ENCODE data around the gene TMED1.

DNA sequence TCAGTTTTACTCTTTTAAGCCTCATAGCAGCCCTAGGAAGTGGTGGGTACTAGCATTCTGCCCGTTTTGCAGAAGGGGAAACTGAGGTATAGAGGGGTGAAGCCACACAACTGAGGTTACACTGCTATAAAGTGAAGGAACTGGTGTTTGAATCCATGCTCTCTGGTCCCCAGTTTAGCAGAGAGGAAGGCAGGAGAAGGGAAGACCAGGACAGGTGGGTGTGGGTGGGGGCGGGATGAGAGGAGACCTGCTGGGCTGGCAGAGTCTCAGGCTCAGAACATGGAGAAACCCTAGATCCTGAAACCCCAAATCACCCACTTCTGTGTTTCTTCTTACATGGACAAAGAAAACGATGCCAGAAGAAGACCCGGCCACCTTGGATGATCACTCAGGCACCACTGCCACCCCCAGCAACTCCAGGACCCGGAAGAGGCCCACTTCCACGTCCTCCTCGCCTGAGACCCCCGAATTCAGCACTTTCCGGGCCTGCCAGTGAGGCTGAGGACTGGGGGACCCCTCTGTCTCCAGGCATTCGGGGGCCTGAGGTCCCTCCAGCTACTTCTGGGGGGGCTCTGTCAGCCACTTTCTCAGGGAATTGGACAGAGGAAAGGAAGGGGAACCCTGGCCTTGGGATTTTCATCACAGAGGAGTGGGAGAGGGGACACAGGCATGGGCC lies 33.0 kb upstream of the TMED1 start:
- TF ChIP-seq, protein P1, sequence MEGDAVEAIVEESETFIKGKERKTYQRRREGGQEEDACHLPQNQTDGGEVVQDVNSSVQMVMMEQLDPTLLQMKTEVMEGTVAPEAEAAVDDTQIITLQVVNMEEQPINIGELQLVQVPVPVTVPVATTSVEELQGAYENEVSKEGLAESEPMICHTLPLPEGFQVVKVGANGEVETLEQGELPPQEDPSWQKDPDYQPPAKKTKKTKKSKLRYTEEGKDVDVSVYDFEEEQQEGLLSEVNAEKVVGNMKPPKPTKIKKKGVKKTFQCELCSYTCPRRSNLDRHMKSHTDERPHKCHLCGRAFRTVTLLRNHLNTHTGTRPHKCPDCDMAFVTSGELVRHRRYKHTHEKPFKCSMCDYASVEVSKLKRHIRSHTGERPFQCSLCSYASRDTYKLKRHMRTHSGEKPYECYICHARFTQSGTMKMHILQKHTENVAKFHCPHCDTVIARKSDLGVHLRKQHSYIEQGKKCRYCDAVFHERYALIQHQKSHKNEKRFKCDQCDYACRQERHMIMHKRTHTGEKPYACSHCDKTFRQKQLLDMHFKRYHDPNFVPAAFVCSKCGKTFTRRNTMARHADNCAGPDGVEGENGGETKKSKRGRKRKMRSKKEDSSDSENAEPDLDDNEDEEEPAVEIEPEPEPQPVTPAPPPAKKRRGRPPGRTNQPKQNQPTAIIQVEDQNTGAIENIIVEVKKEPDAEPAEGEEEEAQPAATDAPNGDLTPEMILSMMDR (IDR thresholded peaks at IDR 0.05; ENCODE audit: low read length), result no peak
- no peak for TF ChIP-seq EZH2 (IDR thresholded peaks at IDR 0.05; ENCODE audit: borderline replicate concordance, low read length)

All from OCI-LY1 (cell line).